ENCODE measurements around the gene NRBF2.
A peak's percentile ranks its signal among the peaks of the same experiment; 100 is the strongest.

NRBF2 gene

DNA sequence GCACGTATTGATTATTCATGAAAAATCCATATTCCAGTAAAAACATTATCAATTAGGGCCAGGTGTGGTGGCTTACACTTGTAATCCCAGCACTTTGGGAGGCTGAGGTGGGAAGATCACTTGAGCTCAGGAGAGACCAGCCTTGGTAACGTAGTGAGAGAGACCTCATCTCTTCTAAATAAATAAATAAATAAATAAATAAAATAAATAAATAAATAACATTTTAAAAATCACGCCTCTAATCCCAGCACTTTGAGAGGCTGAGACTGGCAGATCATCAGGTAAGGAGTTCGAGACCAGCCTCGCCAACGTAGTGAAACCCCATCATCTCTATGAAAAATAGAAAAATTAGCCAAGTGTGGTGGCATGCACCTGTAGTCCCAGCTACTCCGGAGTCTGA is 32.1 kb downstream of the NRBF2 start:
- no peak for DNase-seq

DNA sequence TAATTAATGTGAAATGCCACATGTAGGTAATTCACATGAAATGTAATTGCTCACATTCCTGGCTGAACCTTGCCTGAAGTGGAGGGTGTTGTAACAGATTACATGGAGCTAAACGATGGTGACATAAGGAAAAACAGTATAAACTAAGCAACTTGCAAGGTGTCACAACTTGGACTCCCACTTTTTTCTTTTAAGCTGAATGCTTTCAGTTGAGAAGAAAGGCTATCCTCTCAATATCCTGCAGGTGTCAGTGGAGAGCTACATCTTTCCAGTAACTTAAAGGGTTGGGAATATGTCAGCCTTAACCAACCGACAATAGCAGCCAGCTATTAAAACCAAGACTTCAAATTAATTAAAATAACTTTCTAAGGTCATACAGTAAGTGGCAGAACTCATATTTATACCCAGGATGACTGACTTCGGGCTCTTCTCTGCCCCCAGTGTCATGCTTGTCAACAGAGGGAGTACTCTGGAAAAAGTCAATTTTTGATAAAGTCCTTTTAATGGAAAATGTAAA is 33.7 kb downstream of the NRBF2 start:
- DNase-seq, result peak; percentile 14

DNA sequence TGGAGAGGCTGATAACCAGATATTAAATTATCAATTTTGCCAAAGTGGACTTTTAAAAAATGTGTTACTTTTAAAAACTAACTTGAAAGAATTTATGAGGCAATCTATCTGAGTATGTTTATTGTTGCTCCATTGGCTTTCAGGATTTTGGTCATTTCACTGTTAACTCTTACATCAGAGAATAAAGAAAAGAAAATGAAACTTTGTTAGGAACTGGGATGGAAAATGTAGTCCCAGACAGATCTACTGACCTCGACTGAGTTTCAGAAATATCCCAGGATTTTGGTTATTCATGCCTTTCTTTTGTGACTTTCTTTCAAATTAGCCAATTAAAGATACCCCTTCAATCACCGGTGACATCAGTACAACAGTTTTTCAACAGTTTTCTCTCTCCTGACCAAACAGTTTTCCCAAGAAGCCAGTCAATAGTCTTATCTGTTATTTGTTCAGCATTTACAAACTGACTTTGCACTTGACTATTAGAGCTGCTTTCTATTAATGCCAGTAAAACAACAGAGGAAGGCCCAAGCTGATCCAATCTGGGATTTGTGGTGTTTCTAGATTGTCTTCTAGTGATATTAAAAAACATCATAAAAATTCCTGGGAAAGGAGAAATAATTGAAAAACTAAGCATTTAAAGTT is 35.8 kb downstream of the NRBF2 start:
- no peak for DNase-seq

DNA sequence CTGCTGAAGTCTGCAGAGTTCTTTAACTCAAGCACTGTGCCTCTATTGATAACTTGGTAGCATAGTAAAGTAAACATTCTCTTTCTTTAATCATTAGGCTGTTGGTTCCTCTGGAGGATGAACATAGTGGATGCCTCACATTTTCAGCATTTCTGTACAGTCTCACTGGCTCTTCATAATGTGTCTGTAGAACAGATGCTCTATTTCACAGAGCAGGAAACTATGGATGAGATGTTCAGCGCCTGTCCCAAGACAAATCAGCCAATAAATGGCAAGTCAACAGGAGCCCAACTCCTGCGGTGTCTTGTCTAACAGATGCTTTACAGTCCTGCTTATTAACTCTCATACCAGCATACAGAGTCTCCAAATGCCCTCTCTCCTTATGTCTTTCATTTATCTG is 36.5 kb downstream of the NRBF2 start:
- DNase-seq, result no peak

DNA sequence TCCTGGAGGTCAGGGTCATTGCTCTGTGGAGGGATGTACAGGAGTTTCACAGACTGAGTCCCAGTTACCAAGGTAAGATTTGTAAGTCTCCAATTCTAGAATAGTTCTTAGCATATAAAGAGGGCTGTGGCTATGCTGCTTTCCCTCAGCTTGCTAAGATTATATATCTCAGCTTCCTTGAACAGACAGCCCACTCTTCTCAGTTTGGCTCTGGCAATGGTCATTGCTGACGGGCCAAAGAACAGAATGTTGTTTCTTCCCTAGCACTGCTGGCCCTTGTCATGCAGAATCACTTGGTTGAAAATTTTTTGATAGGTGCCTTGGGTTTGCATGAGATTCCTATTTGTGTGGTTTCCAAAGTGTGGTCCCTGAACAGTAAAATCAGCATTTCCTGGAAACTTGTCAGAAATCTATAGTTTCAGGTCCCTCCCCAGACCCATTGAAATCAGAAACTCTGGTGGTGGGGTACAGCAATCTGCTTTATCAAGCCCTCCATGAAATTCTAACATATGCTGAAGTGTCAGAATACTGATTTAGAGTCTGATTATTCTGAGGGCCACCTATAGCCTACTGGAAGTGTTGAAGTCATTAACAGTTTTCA is 38.2 kb downstream of the NRBF2 start:
- DNase-seq, result no peak

DNA sequence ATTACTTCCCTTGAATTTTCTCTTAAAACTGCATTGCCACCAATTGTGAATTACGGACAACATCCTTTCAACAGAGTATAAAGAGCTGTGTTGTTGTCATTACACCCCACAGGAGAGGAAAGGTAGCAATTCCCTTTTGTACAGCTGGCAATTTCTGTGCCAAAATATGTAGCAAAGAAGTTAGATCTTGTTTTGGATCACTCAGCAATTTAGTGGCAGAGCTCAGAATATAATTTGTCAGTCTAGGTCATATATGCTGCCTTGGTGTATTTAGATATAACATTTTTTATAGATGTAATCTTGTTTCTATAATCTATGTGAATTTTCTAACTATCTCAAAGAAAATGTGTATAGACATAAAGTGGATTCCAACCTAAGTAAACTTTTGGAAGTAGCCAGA is 38.8 kb downstream of the NRBF2 start:
- DNase-seq, result no peak

DNA sequence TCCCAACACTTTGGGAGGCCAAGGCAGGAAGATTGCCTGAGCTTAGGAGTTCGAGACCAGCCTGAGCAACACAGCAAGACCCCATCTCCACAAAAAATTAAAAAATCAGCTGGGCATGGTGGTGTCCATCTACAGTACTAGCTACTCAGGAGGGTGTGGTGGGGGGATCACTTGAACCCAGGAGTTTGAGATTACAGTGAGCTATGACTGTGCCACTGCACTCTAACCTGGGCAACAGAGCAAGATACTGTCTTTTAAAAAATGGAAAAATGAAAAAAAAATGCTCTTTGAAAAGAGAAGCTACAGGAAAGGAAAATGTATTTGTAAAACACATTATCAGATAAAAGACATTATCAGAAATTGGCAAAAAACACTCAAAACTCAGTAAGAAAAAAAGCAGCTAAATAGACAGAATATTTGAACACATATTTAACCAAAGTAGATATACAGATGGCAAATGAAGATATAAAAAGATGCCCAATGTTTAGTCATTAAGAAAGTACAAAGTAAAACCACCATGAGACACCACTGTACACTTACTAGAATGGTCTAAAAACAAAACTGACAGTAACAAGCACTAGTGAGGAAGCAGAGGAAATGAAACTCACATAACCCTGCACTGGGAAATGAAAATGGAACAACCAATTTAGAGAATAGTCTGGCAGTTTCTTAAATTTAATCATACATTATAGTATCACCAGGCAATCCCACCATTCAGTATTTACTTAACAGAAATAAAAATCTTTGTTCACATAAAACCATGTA is 40.5 kb downstream of the NRBF2 start:
- DNase-seq, result no peak

DNA sequence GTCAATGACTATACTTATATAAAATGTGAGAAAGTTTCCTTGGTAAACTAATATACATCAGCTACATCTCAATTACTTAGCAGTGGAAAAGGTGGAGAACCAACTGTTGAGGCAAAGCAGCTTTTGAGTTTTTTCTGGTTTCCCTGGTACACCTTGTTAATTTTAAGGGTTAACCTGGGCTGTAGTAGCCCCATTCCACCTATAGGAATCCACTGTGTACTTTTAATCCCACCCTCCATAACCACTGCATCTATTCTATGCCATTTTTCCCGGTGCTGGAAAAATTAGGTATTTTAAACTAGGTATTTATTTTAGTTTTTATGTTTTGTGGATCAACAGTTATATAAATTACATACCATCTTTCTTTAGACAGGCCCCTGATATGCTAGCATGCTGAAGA is 42.4 kb downstream of the NRBF2 start:
- DNase-seq, result no peak

DNA sequence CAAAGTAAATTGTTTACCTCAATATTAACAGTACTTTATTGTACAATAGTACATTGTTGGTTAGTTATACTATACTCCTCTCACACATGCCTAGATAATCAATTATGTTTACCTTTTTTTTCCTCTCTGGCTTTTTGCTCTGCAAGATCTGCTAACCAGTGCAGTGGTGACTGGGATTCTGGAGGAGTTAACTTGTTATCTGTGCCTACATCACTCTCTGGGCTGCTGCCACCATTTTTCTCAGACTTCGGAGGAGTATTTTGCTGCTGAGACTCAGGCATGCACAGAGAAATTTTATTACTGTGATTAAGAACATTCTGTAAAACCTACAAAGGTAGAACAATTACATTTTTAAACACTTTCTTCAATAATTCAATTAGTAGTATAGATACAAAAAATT is 59.7 kb downstream of the NRBF2 start:
- no peak for DNase-seq

DNA sequence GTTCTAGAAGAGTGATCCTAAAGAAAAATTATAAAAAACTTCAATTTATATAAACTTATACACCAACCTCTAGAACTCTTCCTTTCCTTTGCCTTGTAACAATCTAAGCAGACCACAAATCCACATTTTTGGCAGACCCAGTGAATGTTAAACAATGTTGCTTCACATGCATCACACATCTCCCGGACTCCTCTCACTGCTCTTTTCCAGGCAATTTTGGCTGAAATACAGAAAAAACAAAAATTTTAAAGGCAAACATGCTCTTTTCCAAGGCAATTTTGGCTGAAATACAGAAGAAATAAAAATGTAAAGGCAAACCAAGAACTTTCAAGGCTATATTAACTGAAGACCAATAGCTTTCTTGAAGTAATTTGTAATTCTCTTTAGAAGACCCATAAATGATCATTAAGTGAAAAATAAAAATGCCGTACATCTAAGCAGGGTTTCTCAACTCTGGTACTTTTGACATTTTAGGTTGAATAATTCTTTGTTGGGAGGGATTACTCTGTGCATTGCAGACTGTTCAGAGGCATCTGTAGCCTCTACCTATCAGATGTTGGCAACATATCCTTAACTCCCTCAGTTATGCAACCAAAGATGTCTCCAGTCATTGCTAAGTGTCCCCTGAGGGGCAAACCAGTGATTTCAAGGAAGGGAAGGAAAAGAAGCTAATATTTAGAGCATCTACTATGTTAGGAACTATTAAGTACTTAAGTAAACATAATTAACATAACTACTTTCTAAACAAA is 64.4 kb downstream of the NRBF2 start:
- no peak for DNase-seq

DNA sequence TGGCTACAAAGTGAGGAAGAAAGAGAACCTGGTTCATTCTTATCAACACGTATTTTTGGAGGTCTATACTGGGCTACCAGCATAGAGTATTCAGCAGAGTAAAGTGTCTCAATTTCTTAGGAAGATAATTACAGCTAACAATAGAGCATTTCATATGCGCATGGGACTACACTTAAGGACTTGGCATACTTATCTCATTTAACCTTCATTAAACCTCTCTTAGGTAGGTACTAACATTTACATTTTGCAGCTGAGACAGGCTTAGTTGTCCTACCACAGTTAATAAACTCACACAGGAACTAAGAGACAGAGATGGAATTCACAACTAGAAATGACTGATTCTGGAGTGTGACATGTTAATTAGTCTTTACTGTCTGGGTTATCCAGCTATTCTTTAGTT is 66.6 kb downstream of the NRBF2 start:
- DNase-seq, result no peak

DNA sequence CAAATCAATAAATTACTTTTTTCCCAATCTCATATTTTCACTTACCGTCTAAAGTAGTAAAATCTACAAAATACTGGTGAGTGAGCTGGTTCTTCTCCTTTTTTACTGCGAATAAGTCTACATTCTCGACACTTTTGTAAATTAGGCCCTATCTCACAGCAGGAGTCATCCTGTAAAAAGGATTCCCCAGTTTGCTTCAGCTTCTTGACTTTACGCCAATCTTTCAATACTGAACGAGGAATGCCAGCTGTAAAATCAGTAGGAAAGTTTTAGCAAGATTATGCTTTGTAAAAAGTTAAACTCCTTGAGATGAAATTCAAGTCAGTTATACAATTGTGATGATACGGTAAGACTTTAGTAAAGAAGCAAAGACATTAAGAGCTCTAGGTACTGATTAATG is 67.3 kb downstream of the NRBF2 start:
- DNase-seq, result no peak

DNA sequence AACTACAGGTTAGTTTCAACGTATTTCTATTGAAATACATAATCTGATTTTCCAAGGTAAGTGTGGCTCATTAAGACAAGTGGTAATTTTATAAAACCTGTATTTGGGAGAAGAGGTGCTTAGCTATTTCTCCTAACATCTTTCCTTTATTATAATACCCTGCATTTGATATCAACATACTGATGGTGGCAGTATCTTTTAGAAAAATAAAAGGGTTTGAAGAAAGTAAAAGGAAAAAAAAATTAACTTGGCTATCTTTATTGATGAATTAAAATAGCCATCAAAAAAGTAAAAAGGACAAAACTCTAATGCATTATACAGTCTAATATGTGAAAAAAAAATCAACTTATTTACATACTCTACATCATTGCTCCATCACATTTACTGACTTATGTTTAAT is 68.0 kb downstream of the NRBF2 start:
- no peak for DNase-seq
